Testis (tissue), 2 donors: ENCODE data around the gene ERCC3.

Source experiments
- POLR2A ChIP-seq: fragments of 450-650 bp; IDR thresholded peaks from one replicate; pipeline ENCODE4 v1.6.1; 2017; ENCODE audit warnings: antibody characterized with exemption, mild to moderate bottlenecking, moderate library complexity
- TF ChIP-seq, protein P1 (sequence below), 3 experiments: fragments of 450-650 bp in 2 of 3; fragments of 200-600 bp in 1 of 3; sonication (generic) in 1 of 3; IDR thresholded peaks; one replicate each; pipeline ENCODE4 v1.5.1; 2016 to 2019; ENCODE audit warnings: antibody characterized with exemption in 3 of 3, mild to moderate bottlenecking in 2 of 3, moderate library complexity in 1 of 3

DNA sequence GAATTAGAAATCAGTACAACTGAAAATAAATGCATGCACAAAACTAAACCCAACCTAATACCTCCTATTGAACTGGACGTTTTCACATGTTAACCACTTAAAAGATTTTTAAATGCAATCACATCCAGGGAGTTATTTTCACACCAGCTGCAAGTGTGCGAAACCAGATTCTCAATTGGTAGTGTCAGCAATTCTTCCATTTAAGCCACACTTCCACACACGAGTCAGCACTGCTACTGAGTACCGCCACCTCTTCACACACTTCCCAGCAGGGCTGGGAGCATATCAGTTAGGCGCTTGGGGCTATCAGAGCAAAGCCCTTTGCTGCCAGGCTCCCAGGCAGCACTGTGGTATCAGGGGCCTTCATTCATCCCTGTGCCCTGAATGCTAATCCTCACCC, 14.2 kb downstream of the ERCC3 start:
- TF ChIP-seq, protein P1, sequence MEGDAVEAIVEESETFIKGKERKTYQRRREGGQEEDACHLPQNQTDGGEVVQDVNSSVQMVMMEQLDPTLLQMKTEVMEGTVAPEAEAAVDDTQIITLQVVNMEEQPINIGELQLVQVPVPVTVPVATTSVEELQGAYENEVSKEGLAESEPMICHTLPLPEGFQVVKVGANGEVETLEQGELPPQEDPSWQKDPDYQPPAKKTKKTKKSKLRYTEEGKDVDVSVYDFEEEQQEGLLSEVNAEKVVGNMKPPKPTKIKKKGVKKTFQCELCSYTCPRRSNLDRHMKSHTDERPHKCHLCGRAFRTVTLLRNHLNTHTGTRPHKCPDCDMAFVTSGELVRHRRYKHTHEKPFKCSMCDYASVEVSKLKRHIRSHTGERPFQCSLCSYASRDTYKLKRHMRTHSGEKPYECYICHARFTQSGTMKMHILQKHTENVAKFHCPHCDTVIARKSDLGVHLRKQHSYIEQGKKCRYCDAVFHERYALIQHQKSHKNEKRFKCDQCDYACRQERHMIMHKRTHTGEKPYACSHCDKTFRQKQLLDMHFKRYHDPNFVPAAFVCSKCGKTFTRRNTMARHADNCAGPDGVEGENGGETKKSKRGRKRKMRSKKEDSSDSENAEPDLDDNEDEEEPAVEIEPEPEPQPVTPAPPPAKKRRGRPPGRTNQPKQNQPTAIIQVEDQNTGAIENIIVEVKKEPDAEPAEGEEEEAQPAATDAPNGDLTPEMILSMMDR (IDR thresholded peaks at IDR 0.05), result no peak
- TF ChIP-seq POLR2A, result no peak
